ENCODE measurements around the gene ZCCHC17.
"Not testable (repeated sequence)": the region's sequence is repeated elsewhere in the genome, so short reads cannot be mapped to it uniquely, and the experiment has no call there.

The ZCCHC17 gene

DNA sequence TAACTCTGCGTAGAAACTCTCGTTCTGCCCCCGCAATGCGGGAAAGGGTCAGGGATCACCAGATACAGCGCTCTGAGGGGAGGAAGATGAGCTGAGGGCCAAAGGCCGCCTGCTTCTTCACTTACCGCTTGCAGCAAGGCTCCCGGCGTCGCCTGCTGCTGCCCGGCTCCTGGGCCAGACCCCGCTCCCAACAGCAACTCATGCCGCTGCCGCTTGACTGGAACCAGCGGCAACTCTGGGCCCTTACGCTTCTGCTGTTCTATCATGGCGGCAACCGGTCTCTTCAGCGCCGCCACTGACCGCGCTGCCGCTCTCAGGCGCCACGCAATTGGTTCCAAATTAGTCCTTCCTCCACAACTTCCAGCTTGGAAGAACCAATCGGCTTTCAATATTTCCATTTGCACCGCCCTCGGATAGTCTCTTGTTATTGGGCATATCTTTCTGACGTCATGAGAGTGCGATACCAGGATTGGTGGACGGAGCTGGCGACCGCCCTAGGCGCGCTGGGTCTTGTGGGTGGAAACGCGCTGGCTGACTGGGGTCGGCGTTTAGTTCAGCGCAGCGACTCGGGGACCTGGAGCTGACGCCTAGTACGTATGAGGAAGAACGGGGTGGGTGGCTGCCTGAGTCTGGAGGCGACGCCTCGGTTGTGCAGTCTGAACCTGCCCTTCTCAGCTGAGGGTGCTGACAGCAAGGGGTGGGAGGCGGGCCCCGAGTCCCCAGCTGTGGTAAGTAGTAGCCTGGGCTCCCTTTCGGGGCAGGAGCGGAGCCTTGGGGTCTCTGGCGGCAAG, at the start of gene ZCCHC17, which contains the start of gene SNRNP40:
ZCCHC17 (plus strand) TSS at position 547 of the 791 bp plus-strand sequence. CDS start 13,067 bp downstream, outside the sequence.
SNRNP40 (minus strand) TSS at position 303 of the 791 bp plus-strand sequence; CDS start at position 266, 37 bp downstream.
- DNase-seq (ENCODE audit: low read depth in 2 of 3, low spot score in 2 of 3): peak; percentile 61 to 85 (median 71)

GRCh38 chr1:31248276-31248675, 48.6 kb upstream of the ZCCHC17 start:
- DNase-seq (ENCODE audit: low read depth in 2 of 3, low spot score in 2 of 3): no peak

GRCh38 chr1:31249854-31250253, 47.0 kb upstream of the ZCCHC17 start:
- no peak for DNase-seq (ENCODE audit: low read depth in 2 of 3, low spot score in 2 of 3)

DNA sequence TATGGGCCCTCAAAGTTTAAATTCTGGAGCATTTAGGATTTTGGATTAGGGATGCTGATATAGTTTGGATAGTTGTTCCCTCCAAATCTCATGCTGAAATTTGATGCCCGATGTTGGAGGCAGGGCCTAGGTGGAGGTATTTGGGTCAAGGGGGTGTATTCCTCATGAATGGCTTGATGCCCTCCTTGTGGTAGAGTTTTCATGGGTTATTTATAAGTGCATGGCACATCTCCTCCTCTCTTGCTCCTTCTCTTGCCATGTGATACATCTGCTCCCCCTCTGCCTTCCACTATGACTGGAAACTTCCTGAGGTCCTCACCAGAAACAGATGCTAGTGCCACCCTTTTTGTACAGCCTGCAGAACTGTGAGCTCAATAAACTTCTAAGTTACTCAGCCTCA, 39.6 kb upstream of the ZCCHC17 start:
- no peak for DNase-seq (ENCODE audit: low read depth in 2 of 3, low spot score in 2 of 3)

- no peak for DNase-seq (ENCODE audit: low read depth in 2 of 3, low spot score in 2 of 3)
These were observed 38.3 kb upstream of the ZCCHC17 start for GRCh38 chr1:31258581-31258980.

- no peak for DNase-seq (ENCODE audit: low read depth in 2 of 3, low spot score in 2 of 3)
These were observed 37.1 kb upstream of the ZCCHC17 start for GRCh38 chr1:31259746-31260145.

DNA sequence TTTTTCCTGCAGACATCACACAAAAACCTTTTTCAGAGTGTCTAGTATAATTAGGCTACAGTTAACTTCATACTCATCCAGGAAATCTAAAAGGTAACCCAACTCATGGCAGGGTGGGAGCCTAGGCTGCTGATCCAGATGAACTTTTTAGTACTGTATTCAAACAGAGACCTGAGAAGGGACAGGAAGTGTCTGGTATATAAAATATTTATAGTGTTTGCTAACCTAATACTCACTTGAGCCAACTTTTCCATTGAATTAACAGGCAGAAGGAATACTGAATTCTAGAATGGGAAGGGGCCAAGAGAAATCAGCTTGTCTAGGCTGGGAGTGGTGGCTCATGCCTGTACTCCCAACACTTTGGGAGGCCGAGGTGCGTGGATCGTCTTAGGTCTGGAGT, 34.9 kb upstream of the ZCCHC17 start:
- DNase-seq (ENCODE audit: low read depth in 2 of 3, low spot score in 2 of 3): no peak

DNA sequence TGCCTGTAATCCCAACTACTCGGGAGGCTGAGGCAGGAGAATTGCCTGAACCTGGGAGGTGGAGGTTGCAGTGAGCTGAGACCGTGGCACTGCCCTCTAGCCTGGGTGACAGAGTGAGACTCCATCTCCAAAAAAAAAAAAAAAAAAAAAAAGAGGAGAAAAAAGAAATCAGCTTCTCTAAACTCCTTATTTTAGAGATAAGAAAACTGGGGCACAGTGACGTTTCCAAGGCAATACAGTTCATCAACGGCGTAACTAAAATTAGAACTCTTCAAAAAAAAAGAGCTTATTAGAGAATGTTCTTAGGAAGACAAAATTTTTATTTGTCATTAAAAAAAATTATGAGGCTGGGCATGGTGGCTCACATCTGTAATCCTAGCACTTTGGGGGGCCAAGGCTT, 34.4 kb upstream of the ZCCHC17 start:
- DNase-seq (ENCODE audit: low read depth in 2 of 3, low spot score in 2 of 3): not testable (repeated sequence)

GRCh38 chr1:31263408-31263807, 33.4 kb upstream of the ZCCHC17 start:
- DNase-seq (ENCODE audit: low read depth in 2 of 3, low spot score in 2 of 3): no peak

DNA sequence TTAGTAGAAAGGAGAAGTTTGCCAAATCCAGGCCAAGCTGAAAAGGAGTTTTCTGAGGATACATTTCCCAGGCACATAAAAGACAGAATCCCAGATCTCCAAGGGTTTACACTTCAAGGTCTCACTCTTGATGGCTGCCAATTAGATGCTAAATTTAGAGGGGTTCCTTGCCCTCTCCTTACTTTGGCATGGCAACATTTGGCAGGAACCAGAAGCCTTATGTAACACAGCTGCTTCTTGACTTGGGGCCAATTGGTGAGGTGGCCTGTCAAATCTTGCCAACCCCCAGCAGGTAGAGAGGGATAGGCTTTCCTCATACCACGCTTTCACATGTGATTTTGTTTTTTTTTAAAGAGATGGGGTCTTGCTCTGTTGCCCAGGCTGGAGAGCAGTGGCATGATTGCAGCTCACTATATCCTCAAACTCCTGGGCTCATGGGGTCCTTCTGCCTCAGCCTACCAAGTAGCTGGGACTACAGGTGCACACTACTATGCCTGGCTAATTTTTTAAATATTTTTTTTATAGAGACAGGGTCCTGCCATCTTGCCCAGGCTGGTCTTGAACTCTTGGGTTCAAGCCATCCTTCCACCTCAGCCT, 31.9 kb upstream of the ZCCHC17 start:
- DNase-seq (ENCODE audit: low read depth in 2 of 3, low spot score in 2 of 3): no peak

DNA sequence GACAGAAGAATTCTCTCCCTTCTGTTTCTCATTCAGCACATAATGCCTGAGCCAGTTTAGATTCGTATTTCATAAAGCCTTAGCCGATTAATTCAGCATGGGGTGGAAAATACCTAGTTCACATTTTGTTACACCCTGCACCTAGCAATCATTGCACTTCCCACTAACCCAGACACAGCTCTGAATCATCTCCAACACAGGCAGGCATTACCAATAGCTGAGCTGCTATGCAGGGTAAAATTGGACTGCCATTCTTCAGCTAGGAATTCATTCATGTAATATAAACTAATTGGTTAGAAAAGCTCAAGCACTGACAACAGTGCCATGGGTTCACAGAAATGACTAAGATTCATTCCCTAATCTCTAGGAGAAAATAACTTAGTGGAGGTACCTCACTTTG, 30.3 kb upstream of the ZCCHC17 start:
- no peak for DNase-seq (ENCODE audit: low read depth in 2 of 3, low spot score in 2 of 3)

GRCh38 chr1:31272369-31272768, 24.5 kb upstream of the ZCCHC17 start:
- no peak for DNase-seq (ENCODE audit: low read depth in 2 of 3, low spot score in 2 of 3)

DNA sequence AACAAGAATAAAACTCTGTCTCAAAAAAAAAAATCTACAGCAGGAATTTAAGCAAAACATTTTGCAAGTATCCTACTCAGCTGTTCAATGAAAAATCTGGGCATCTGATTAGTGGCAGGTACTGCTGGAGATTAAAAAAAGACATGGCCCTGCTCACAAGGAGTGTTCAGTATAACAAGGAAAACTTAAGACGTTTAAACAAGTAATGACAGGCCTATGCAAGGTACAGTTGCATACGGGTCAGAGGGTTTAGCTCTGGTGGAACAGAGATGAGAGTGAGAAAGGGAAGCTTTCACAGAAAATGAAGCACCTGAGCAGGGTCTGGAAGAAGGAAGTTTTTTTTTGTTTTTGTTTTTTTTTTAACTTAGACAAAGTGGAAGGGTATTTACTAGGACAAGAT, 23.2 kb upstream of the ZCCHC17 start:
- no peak for DNase-seq (ENCODE audit: low read depth in 2 of 3, low spot score in 2 of 3)

DNA sequence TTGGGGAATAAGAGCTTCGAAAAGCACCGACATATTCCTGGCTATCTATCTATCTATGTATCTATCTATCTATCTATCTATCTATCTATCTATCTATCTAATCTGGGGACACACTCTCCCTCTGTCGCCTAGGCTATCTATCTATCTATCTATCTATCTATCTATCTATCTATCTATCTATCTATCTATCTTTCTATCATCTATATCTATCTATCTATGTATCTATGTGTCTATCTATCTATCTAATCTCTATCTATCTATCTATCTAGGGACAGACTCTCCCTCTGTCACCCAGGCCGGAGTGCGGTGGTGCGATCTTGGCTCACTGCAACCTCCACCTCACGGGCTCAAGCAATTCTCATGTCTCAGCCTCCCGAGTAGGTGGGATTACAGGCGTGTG, 14.4 kb upstream of the ZCCHC17 start:
- DNase-seq (ENCODE audit: low read depth in 2 of 3, low spot score in 2 of 3): not testable (repeated sequence)

DNA sequence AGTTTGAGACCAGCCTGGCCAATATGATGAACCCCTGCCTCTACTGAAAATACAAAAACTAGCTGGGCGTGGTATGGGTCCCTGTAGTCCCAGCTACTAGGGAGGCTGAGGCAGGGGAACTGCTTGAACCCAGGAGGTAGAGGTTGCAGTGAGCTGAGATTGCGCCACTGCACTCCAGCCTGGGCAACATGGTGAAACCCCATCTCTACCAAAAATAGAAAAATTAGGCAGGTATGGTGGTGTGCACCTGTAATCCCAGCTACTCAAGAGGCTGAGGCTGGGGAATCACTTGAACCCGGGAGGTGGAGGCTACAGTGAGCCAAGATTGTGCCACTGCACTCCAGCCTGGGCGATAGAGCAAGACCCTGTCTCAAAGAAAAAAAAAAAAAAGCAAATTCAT, 9.0 kb upstream of the ZCCHC17 start:
- DNase-seq (ENCODE audit: low read depth in 2 of 3, low spot score in 2 of 3): not testable (repeated sequence)

DNA sequence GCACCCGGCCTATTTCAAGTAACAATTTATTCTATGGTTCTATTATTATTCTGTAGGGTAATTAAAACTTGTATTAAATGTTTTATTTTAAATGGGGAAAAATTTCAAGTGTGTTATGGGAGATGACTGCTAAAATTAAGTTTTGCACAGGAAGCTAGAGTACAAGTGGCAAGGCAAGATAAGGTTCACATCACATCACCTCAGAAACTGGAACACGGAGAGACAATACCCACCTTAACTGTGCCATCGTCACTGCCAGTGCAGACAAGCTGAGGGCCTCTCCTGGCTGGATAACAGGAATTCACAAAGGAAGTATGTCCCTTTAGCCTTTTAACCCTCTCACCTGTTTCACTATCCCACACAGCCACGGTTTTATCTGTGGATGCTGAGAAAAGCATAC, 7.8 kb upstream of the ZCCHC17 start:
- DNase-seq (ENCODE audit: low read depth in 2 of 3, low spot score in 2 of 3): no peak

DNA sequence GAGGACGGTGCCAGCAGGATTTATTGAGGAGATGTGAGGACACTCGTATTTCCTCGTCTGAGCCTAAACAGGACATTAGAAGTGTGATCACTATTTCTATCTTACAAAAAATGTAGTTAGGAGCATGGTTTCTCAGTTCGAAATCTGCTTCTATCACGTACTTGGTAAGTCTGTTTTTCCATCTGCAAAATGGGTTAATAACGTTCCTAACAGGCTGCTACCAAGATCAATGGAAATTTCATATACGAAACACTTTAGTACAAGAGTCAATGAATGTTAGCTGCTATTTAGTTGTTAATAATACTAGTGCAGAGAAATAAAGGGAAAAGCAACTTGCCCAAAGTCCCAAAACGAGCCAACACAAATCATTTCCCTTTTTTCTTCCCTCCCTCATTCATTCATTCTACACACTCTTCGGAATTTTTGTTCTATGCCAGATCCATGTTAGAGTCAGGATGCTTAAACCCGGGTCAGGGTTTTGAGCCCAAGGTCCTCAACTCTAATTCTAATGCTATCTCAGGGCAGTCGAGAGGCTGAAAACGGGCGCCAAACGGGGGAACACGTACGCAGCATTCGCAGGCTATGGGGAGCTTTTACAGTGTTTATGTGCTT, 852 bp upstream of the ZCCHC17 start:
- no peak for DNase-seq (ENCODE audit: low read depth in 2 of 3, low spot score in 2 of 3)

DNA sequence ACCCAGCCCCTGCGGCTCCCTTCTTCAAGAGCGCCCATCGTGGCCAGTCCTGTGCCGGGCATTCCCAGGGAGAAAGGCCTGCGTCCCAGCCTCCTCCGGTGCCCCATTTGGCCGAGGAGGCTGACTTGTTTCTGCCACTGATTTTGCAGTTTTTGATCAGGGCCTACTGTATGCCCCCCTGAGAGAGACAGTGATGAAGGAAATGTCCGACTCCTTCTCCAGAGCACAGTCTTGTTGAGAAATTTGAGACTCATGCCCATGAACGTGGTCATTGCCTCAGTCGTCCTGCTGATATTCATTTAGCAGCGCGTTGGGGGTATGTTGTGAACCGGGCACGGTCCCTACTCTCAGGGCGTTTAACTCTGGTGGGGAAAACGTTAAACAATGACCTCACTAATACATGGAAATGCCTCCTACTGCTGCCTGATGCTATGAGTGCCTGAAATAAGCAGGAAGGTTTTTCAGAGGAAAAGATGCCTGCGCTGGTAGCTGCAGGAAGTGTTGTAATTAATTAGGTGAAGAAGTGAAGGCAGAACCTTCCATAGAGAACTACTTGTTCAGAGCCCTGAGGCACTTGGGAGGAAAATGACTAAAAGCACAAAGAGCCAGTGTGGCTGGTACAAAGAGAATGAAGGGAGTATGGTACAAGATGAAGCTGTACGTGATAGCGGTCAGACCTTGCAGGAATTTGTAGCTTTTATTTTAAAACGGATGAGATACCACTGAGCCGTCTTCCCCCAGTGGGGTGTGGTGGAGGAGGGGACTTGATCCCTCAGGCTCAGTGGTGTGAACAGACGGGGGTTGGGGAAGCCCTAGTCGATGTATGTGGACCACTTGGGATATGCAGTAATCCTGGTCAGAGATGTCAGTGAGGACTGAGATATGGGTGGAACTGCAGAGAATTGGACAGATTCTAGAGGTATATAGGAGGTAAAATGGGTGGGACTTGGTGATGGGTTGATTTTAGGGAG, 730 bp downstream of the ZCCHC17 start:
- DNase-seq (ENCODE audit: low read depth in 2 of 3, low spot score in 2 of 3): no peak

GRCh38 chr1:31299365-31299764, 2.5 kb downstream of the ZCCHC17 start:
- no peak for DNase-seq (ENCODE audit: low read depth in 2 of 3, low spot score in 2 of 3)

DNA sequence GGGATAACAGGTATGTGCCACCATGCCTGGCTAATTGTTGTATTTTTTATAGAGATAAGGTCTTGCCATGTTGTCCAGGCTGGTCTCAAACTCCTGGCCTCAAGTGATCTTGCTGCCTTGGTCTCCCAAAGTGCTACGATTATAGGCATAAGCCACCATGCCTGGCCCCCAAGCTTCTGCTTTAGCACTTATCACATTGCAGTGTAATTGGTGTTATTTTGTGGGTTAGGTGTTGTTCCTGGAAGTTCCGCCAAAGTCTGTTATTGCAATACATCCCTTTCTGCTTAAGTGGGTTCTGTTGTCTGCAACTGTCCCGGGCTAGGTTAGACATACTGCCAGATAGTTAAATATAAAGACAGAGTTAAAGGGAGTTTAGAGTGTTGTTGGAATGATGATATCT, 3.4 kb downstream of the ZCCHC17 start:
- DNase-seq (ENCODE audit: low read depth in 2 of 3, low spot score in 2 of 3): no peak

Measured in activated CD8-positive, alpha-beta memory T cell treated with anti-CD3 and anti-CD28 coated beads for 48 hours (primary cell).